IMR-90 (cell line): Measurements from ENCODE around the gene TEDC2. TPM values are rescaled to one million over a fixed set of nuclear protein-coding genes. Genes with fewer than 3 reads are reported as not detected.

Experiments
- ATAC-seq: fragments of 200-7000 bp; cut with Tn5 transposase; 2 replicates; pipeline ENCODE4 v1.9.1; 2020; ENCODE audit warnings: low read depth, mild to moderate bottlenecking, moderate library complexity
- BruUV-seq: library from RNA; stranded (reverse); fragments of 400-500 nt; replicated peaks from 2 replicates; lab custom pipeline; 2021; lab: Mats Ljungman, UMichigan
- CTCF ChIA-PET: fragments of 300-600 bp; formaldehyde crosslinking; extraction: SDS; loops from one replicate; lab custom pipeline; 2021; ENCODE audit warnings: antibody characterized with exemption; lab: Yijun Ruan, JAX
- POLR2A ChIA-PET: fragments of 300-600 bp; sonication (Branson Sonifier 250); formaldehyde crosslinking; loops from one replicate; lab custom pipeline; 2022; ENCODE audit warnings: antibody characterized with exemption; ENCODE audit not compliant: unreplicated experiment; lab: Charles Lee
- DNase-seq: peaks from one replicate; pipeline ENCODE4 v3.0.0; 2013
- H2AFZ ChIP-seq: replicated peaks from 2 replicates; pipeline ENCODE3; 2013; ENCODE audit warnings: low read length, mild to moderate bottlenecking; ENCODE audit not compliant: poor library complexity
- H2AK5ac ChIP-seq: 2 replicates; pipeline ENCODE4 v1.6.1; 2013; ENCODE audit warnings: low read depth, low read length, inconsistent platforms
- H2AK9ac ChIP-seq: replicated peaks from 2 replicates; pipeline ENCODE3; 2013; ENCODE audit warnings: mild to moderate bottlenecking, low read depth, low read length, moderate library complexity; ENCODE audit not compliant: poor library complexity
- H2BK120ac ChIP-seq: 2 replicates; pipeline ENCODE4 v1.6.1; 2013; ENCODE audit warnings: low read depth, low read length, inconsistent platforms
- H2BK15ac ChIP-seq: 3 replicates; pipeline ENCODE4 v1.6.1; 2013; ENCODE audit warnings: low read depth, low read length, inconsistent platforms
- H2BK20ac ChIP-seq: 2 replicates; pipeline ENCODE4 v1.6.1; 2013; ENCODE audit warnings: low read depth, mild to moderate bottlenecking, inconsistent platforms, low read length, moderate library complexity
- H2BK5ac ChIP-seq: 2 replicates; pipeline ENCODE4 v1.6.1; 2013; ENCODE audit warnings: mild to moderate bottlenecking, low read depth, low read length, inconsistent platforms; ENCODE audit not compliant: poor library complexity, severe bottlenecking
- H3K14ac ChIP-seq: replicated peaks from 2 replicates; pipeline ENCODE4 v1.6.1; 2013; ENCODE audit warnings: low read depth, low read length, inconsistent platforms
- H3K18ac ChIP-seq: 2 replicates; pipeline ENCODE4 v1.6.1; 2013; ENCODE audit warnings: low read depth, low read length, control low read depth
- H3K23ac ChIP-seq: 2 replicates; pipeline ENCODE4 v1.6.1; 2013; ENCODE audit warnings: low read depth, low read length, inconsistent platforms
- H3K27ac ChIP-seq: 2 replicates; pipeline ENCODE4 v1.5.1; 2013; ENCODE audit warnings: mild to moderate bottlenecking, control low read depth, low read length; ENCODE audit not compliant: insufficient read depth
- H3K27me3 ChIP-seq: 2 replicates; pipeline ENCODE4 v1.6.1; 2013; ENCODE audit warnings: low read length; ENCODE audit not compliant: control insufficient read depth, insufficient read depth
- H3K36me3 ChIP-seq: 2 replicates; pipeline ENCODE4 v1.6.1; 2013; ENCODE audit warnings: low read length, mixed read lengths; ENCODE audit not compliant: control insufficient read depth, insufficient read depth
- H3K4ac ChIP-seq: 2 replicates; pipeline ENCODE4 v1.6.1; 2013; ENCODE audit warnings: low read depth, low read length, inconsistent platforms
- H3K4me1 ChIP-seq: 2 replicates; pipeline ENCODE4 v1.6.1; 2013; ENCODE audit warnings: low read length, mixed read lengths; ENCODE audit not compliant: control insufficient read depth, insufficient read depth
- H3K4me2 ChIP-seq: 2 replicates; pipeline ENCODE4 v1.6.1; 2013; ENCODE audit warnings: low read depth, mild to moderate bottlenecking, control low read depth, low read length, moderate library complexity
- H3K4me3 ChIP-seq: 2 replicates; pipeline ENCODE4 v1.5.1; 2013; ENCODE audit warnings: low read depth, mild to moderate bottlenecking, control low read depth, low read length, moderate library complexity; ENCODE audit not compliant: insufficient read depth
- H3K56ac ChIP-seq: 2 replicates; pipeline ENCODE4 v1.6.1; 2013; ENCODE audit warnings: low read length, inconsistent platforms; ENCODE audit not compliant: insufficient read depth; ENCODE audit errors: extremely low read depth
- H3K79me1 ChIP-seq, 2 experiments: 2 replicates each; pipeline ENCODE4 v1.6.1; 2013; ENCODE audit warnings: low read length in 2 of 2, inconsistent platforms in 1 of 2, low read depth in 1 of 2
- H3K9ac ChIP-seq: 2 replicates; pipeline ENCODE4 v1.6.1; 2013; ENCODE audit warnings: low read depth, low read length, control low read depth
- H3K9me1 ChIP-seq: 2 replicates; pipeline ENCODE4 v1.6.1; 2013; ENCODE audit warnings: low read length, inconsistent platforms; ENCODE audit not compliant: insufficient read depth
- H3K9me3 ChIP-seq: 2 replicates; pipeline ENCODE4 v1.6.1; 2013; ENCODE audit warnings: low read length; ENCODE audit not compliant: control insufficient read depth, insufficient read depth
- H4K20me1 ChIP-seq: 2 replicates; pipeline ENCODE4 v1.6.1; 2013; ENCODE audit warnings: low read length, inconsistent platforms; ENCODE audit not compliant: insufficient read depth
- H4K5ac ChIP-seq: 2 replicates; pipeline ENCODE4 v1.6.1; 2013; ENCODE audit warnings: mild to moderate bottlenecking, low read depth, low read length, control low read depth
- H4K8ac ChIP-seq, 2 experiments: 2 replicates each; pipeline ENCODE4 v1.6.1; 2013; ENCODE audit warnings: low read depth in 2 of 2, low read length in 2 of 2, control low read depth in 1 of 2, inconsistent platforms in 1 of 2
- H4K91ac ChIP-seq: 2 replicates; pipeline ENCODE4 v1.6.1; 2013; ENCODE audit warnings: low read depth, low read length, inconsistent platforms; ENCODE audit not compliant: insufficient read depth
- MAFK ChIP-seq: IDR thresholded peaks from 2 replicates; pipeline ENCODE4 v1.6.1; 2012; ENCODE audit warnings: low read depth, low read length, improper control_type of control experiment
- WGBS, 2 experiments: methylation state at CpG; one replicate each; pipeline versions ENCODE4 v1.1.5 to v1.1.7; 2013; ENCODE audit warnings: missing lambda C conversion rate in 2 of 2; ENCODE audit not compliant: insufficient read length in 1 of 2; ENCODE audit errors: extremely low coverage in 2 of 2; 5-methylcytosine and 5-hydroxymethylcytosine counted together
- dilution Hi-C: fragments of 300-500 bp; cut with HindIII; formaldehyde crosslinking; loops from one replicate; pipeline ENCODE4 v1.14.3; 2018; ENCODE audit warnings: low sequenced_read_pairs; ENCODE audit not compliant: unreplicated experiment
- in situ Hi-C: fragments of 300-500 bp; cut with MboI; formaldehyde crosslinking; loops from 3 replicates; pipeline ENCODE4 v1.14.3; 2019; ENCODE audit warnings: low sequenced_read_pairs, inconsistent platforms, mixed read lengths
- intact Hi-C: fragments of 100-400 bp; cut with micrococcal nuclease; formaldehyde crosslinking; loops from 2 replicates; pipeline ENCODE4 v1.10.0; 2022
- polyA plus RNA-seq, 3 experiments: library from polyadenylated mRNA; depleted of rRNA; stranded (reverse); fragments of >200 nt; gene quantifications; 2 replicates each; pipeline ENCODE4 v1.2.3, GENCODE V29; 2012; ENCODE audit warnings: low replicate concordance in 1 of 3
- total RNA-seq: library from RNA; depleted of rRNA; stranded (reverse); fragments of >200 nt; gene quantifications from 2 replicates; pipeline ENCODE4 v1.2.3, GENCODE V29; 2012

The TEDC2 gene
- total and polyA plus RNA-seq, 2 of the 4 experiments (the other 2 are of a cell fraction): 3.6 to 7.3 TPM

DNA sequence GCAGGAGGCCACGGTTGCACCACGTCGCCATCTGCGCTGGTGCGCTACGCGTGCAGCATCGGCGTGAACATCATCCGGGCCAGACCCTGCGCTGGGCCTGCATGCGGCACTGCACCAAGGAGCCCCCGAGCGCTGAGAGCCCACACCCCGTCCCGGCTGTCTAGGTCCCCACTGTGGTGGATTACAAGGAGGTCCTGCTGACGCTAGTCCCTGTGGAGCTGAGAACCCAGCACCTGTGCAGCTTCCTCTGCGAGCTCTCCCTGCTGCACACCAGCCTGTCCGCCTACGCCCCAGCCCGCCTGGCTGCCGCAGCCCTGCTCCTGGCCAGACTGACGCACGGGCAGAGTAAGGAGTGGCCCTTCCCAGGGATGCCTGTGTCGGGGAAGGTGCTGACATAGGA lies 10.8 kb upstream of the TEDC2 start:
- Histone ChIP-seq H4K91ac (peak overlapping the region; percentile 4; the same call in 1 of the 2 replicates), H3K18ac (no peak overlapping the region), H3K27ac (no peak overlapping the region), H2BK5ac (peak overlapping the region; percentile 31), H3K79me1 (peaks cover 11 to 66% of the 10 kb centered on the region in 2 experiments), H2BK15ac (no peak overlapping the region), H3K9me3 (no peaks in the 10 kb centered on the region), H3K56ac (no peak overlapping the region), H3K9me1 (peaks cover 20% of the 10 kb centered on the region), H3K4me3 (no peak overlapping the region), H3K27me3 (no peaks in the 10 kb centered on the region), H4K20me1 (peaks cover 24% of the 10 kb centered on the region), H3K23ac (no peak overlapping the region), H3K4ac (no peak overlapping the region; the same call in 1 of the 2 replicates), H2AK9ac (no peak overlapping the region), H3K4me1 (peaks cover 5% of the 10 kb centered on the region), H4K5ac (no peak overlapping the region), H3K36me3 (peaks cover 40% of the 10 kb centered on the region), H2AFZ (no peak overlapping the region), H4K8ac (peak overlapping the region in 1 of 2 experiments; percentile 48; a peak in 1 of 4 replicates), H2BK20ac (peak overlapping the region; percentile 29; the same call in 1 of the 2 replicates), H3K9ac (no peak overlapping the region), H2AK5ac (peak overlapping the region; percentile 70), H3K4me2 (no peak overlapping the region), H3K14ac (no peak overlapping the region), H2BK120ac (peak overlapping the region; percentile 50; the same call in 1 of the 2 replicates)
- intact Hi-C loops: no loop called here
- in situ Hi-C loops: no loop called here
- ATAC-seq (no peak), DNase-seq (no peak)
- 95% methylated on average over 7 of the region's 25 CpGs; no CpG with 5 or more reads in 1 of the 2 experiments for WGBS, 2 experiments
- dilution Hi-C loops: no loop called here
- ChIA-PET POLR2A (no interaction called here), CTCF (no interaction called here)
- TF ChIP-seq MAFK: no peak
- no TSS peak for BruUV-seq
